Body of pancreas (tissue), 4 donors: ENCODE results near the gene ARHGAP27.

ENCODE experiments used
- POLR2A ChIP-seq, 3 donors: fragments of 450-650 bp; IDR thresholded peaks; one replicate each; pipeline ENCODE4 v1.6.1; 2016; ENCODE audit warnings: antibody characterized with exemption in 3 of 3, mild to moderate bottlenecking in 2 of 3
- TF ChIP-seq, protein P1 (sequence below), 7 experiments: fragments of 450-650 bp in 4 of 7; fragments of 200-600 bp in 3 of 7; sonication (generic) in 3 of 7; IDR thresholded peaks; one replicate each; pipeline ENCODE4 v1.5.1; 2016 to 2019; ENCODE audit warnings: antibody characterized with exemption in 7 of 7

DNA sequence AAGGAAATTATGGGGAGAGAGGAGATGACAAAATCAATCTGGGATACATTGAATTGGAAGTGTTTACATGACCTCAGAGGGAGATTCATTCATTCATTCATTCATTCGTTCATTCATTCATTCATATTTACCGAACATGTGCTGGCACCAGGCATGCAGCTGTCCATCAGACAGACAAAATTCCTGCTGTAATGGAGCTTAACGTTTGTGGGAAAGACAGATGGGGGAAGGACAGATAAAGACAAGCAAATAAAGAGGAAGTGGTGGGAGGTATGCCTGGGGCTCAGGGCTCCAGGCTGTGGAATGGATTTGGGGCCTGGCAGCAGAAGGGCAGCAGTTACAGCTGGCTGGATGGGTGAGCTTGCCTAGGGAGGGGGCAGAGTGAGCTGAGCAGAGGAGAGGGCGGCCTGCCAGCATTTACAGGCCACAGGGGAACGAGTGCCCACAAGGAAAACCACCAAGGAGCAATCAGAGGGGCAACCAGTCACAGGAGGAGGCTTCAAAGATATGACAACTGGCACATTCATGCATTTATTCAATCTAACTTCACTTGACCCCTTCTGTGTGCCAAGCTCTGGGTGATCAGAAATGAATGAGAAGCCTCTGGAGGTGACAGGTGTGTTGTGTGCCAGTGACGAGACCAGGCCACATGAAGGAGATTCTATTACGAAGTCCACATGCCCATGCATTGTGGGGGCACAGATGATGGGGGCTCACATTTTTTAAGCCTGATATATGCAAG is 48.5 kb downstream of the ARHGAP27 start:
- no peak for TF ChIP-seq POLR2A (IDR thresholded peaks at IDR 0.05)
- TF ChIP-seq, protein P1, sequence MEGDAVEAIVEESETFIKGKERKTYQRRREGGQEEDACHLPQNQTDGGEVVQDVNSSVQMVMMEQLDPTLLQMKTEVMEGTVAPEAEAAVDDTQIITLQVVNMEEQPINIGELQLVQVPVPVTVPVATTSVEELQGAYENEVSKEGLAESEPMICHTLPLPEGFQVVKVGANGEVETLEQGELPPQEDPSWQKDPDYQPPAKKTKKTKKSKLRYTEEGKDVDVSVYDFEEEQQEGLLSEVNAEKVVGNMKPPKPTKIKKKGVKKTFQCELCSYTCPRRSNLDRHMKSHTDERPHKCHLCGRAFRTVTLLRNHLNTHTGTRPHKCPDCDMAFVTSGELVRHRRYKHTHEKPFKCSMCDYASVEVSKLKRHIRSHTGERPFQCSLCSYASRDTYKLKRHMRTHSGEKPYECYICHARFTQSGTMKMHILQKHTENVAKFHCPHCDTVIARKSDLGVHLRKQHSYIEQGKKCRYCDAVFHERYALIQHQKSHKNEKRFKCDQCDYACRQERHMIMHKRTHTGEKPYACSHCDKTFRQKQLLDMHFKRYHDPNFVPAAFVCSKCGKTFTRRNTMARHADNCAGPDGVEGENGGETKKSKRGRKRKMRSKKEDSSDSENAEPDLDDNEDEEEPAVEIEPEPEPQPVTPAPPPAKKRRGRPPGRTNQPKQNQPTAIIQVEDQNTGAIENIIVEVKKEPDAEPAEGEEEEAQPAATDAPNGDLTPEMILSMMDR (IDR thresholded peaks at IDR 0.05) = no peak
